HEK293T (cell line): ENCODE results near the gene VRK1.
A peak's percentile ranks its signal among the peaks of the same experiment; 100 is the strongest.

Experiments
- CTCF ChIA-PET: fragments of 350-600 bp; formaldehyde crosslinking; extraction: SDS; loops from one replicate; lab custom pipeline; 2021; ENCODE audit warnings: antibody characterized with exemption, inconsistent platforms; lab: Yijun Ruan, JAX
- POLR2A ChIA-PET: fragments of 350-600 bp; formaldehyde crosslinking; extraction: SDS; loops from one replicate; lab custom pipeline; 2020; ENCODE audit warnings: antibody characterized with exemption, inconsistent platforms; lab: Yijun Ruan, JAX
- DNase-seq: peaks from one replicate; pipeline ENCODE4 v3.0.0; 2012; ENCODE audit warnings: mixed read lengths; ENCODE audit errors: extremely low spot score
- ARNT ChIP-seq: fragments of 450-650 bp; IDR thresholded peaks from 2 replicates; pipeline ENCODE4 v1.6.1; 2017; ENCODE audit warnings: mild to moderate bottlenecking
- BHLHE40 ChIP-seq: fragments of 450-650 bp; IDR thresholded peaks from 2 replicates; pipeline ENCODE4 v1.6.1; 2016; ENCODE audit warnings: mild to moderate bottlenecking, moderate library complexity, borderline replicate concordance
- CTBP1 ChIP-seq: fragments of 450-650 bp; IDR thresholded peaks from 2 replicates; pipeline ENCODE4 v1.6.1; 2016; ENCODE audit warnings: borderline replicate concordance
- ELF4 ChIP-seq: fragments of 450-650 bp; IDR thresholded peaks from 2 replicates; pipeline ENCODE4 v1.6.1; 2017; ENCODE audit warnings: antibody characterized with exemption
- FOXA1 ChIP-seq: fragments of 450-650 bp; IDR thresholded peaks from 2 replicates; pipeline ENCODE4 v1.6.1; 2016; ENCODE audit warnings: mild to moderate bottlenecking
- FOXK2 ChIP-seq: fragments of 450-650 bp; IDR thresholded peaks from 2 replicates; pipeline ENCODE4 v1.6.1; 2016; ENCODE audit warnings: mild to moderate bottlenecking
- FOXM1 ChIP-seq: fragments of 450-650 bp; IDR thresholded peaks from 2 replicates; pipeline ENCODE4 v1.6.1; 2017; ENCODE audit warnings: mild to moderate bottlenecking, borderline replicate concordance
- HDGF ChIP-seq: fragments of 450-650 bp; IDR thresholded peaks from 2 replicates; pipeline ENCODE4 v1.6.1; 2017; ENCODE audit warnings: antibody characterized with exemption, borderline replicate concordance
- L3MBTL2 ChIP-seq: fragments of 450-650 bp; conservative IDR thresholded peaks from 2 replicates; pipeline ENCODE4 v1.6.1; 2016; ENCODE audit warnings: mild to moderate bottlenecking
- LEF1 ChIP-seq: fragments of 450-650 bp; IDR thresholded peaks from 2 replicates; pipeline ENCODE4 v1.6.1; 2017; ENCODE audit warnings: mild to moderate bottlenecking, borderline replicate concordance
- NFRKB ChIP-seq: fragments of 450-650 bp; IDR thresholded peaks from 2 replicates; pipeline ENCODE4 v1.6.1; 2016; ENCODE audit warnings: mild to moderate bottlenecking, moderate library complexity
- PKNOX1 ChIP-seq: fragments of 450-650 bp; IDR thresholded peaks from 2 replicates; pipeline ENCODE4 v1.6.1; 2016
- SP1 ChIP-seq: fragments of 450-650 bp; IDR thresholded peaks from 2 replicates; pipeline ENCODE4 v1.6.1; 2017
- SUZ12 ChIP-seq: fragments of 450-650 bp; IDR thresholded peaks from 2 replicates; pipeline ENCODE4 v1.6.1; 2016; ENCODE audit warnings: mild to moderate bottlenecking
- TARDBP ChIP-seq: fragments of 450-650 bp; IDR thresholded peaks from 2 replicates; pipeline ENCODE4 v1.6.1; 2016
- ZNF384 ChIP-seq: fragments of 450-650 bp; IDR thresholded peaks from 2 replicates; pipeline ENCODE4 v1.6.1; 2016

VRK1 gene

GRCh38 chr14:96847451-96847850 is 50.3 kb downstream of the VRK1 start:
- no peak for TF ChIP-seq ELF4
- TF ChIP-seq L3MBTL2, result no peak
- POLR2A ChIA-PET, result no interaction called here
- CTCF ChIA-PET, result interaction anchor here (0.7 kb wide), 1 partner anchor 9 kb away, joined by 4 read pairs; no protein-coding TSS in a partner anchor
- DNase-seq, result no peak

DNA sequence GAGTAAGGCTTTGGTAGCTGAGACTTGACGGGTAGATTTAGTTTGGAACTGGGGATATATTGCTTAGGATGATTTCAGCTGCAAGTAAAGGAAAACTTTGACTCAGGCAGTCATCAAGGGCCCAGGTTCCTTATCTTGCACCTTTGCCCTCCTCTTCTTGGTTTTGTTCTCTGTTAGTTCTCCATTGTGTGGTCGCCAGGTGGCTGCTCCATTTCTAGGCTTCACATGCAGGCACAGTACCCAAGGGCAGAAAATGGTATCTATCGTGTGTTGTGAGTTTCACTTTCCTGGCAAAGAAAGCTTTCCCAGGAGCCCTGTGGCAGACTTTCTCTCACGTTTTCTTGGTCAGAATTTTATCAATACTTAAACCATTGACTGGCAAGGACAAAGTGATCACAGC is 50.8 kb downstream of the VRK1 start:
- ChIA-PET CTCF (interaction anchor here (0.7 kb wide), 1 partner anchor 9 kb away, joined by 4 read pairs; no protein-coding TSS in a partner anchor), POLR2A (no interaction called here)
- TF ChIP-seq HDGF (no peak), SP1 (no peak), NFRKB (no peak), CTBP1 (no peak), SUZ12 (no peak), TARDBP (no peak), FOXM1 (no peak), ELF4 (no peak), BHLHE40 (no peak), PKNOX1 (no peak), FOXK2 (no peak), ZNF384 (no peak), LEF1 (no peak), L3MBTL2 (no peak), ARNT (no peak), FOXA1 (no peak)
- DNase-seq, result no peak

- ChIA-PET CTCF (no interaction called here), POLR2A (no interaction called here)
- DNase-seq, result no peak
- TF ChIP-seq ELF4 (no peak), TARDBP (no peak), L3MBTL2 (no peak), LEF1 (no peak), FOXK2 (no peak), SP1 (no peak), FOXM1 (no peak), SUZ12 (no peak), FOXA1 (no peak), BHLHE40 (no peak), NFRKB (no peak), ZNF384 (no peak), ARNT (no peak), PKNOX1 (no peak), CTBP1 (no peak), HDGF (no peak)
Observed at GRCh38 chr14:96849733-96850132, 52.6 kb downstream of the VRK1 start.

DNA sequence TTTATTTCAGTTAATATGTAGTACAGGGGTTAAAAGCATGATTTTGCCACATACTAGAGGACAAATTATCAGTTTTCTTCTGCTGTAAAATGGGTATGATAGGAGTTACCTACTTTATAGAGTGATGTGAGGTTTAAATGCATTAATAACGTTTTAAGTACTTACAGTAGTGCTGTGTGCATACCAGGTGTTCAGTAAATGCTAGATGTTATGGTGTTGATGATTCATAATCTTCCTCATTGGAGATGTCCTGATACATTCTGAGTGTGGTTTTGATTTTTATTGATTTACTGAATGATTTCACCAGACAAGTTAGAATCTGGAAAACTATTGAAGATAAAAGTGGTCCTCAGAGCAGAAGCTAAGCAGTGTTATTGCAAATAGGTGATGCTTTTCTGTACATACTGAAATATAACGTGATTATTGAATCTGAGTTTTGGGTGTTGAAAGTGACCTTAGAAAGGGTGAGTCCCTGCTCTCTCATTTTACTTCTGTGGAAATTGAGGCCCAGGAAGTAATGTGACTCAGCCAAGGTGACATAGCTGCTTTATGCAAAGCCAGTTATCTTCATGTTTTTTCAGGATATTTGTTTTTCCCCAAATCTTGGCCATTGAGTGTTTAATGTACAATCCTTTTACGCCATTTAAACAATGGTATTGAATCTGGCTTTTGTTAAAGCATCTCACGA is 54.7 kb downstream of the VRK1 start:
- POLR2A ChIA-PET, result no interaction called here
- TF ChIP-seq ELF4, result no peak
- no peak for TF ChIP-seq FOXA1
- no peak for TF ChIP-seq NFRKB
- TF ChIP-seq HDGF, result no peak
- TF ChIP-seq PKNOX1, result no peak
- no peak for TF ChIP-seq FOXK2
- TF ChIP-seq LEF1, result no peak
- TF ChIP-seq BHLHE40, result no peak
- no peak for TF ChIP-seq TARDBP
- TF ChIP-seq CTBP1, result no peak
- TF ChIP-seq L3MBTL2, result no peak
- TF ChIP-seq SP1, result no peak
- CTCF ChIA-PET, result interaction anchor here (0.9 to 1.4 kb wide), 5 partner anchors 8 to 268 kb away, joined by 3 to 9 read pairs (median 4); no protein-coding TSS in a partner anchor
- DNase-seq, result no peak

- ChIA-PET POLR2A (interaction anchor here (0.9 kb wide), 1 partner anchor 56 kb away, joined by 4 read pairs; no protein-coding TSS in a partner anchor), CTCF (interaction anchor here (0.6 to 1.5 kb wide), 9 partner anchors 9 to 269 kb away, joined by 3 to 9 read pairs (median 4); no protein-coding TSS in a partner anchor)
- TF ChIP-seq LEF1 (no peak), SUZ12 (no peak), BHLHE40 (no peak), FOXA1 (no peak), PKNOX1 (no peak), CTBP1 (no peak), HDGF (no peak), FOXK2 (no peak), FOXM1 (no peak), SP1 (no peak), NFRKB (no peak), ZNF384 (no peak), ARNT (no peak), TARDBP (no peak), ELF4 (no peak)
- DNase-seq, result peak; percentile 17
Observed at GRCh38 chr14:96852823-96853422, 55.7 kb downstream of the VRK1 start.
